Mucosa of gallbladder (tissue), 1 donor: Measurements from ENCODE around the gene RASGRF1. TPM values are rescaled to one million over a fixed set of nuclear protein-coding genes. Genes with fewer than 3 reads are reported as not detected.

ENCODE experiments used
- DNase-seq: peaks from one replicate; pipeline ENCODE4 v3.0.0-alpha.2; 2020; ENCODE audit warnings: low spot score
- total RNA-seq: library from RNA; stranded (reverse); gene quantifications from one replicate; pipeline ENCODE4 v1.2.1, GENCODE V29; 2021
- donor health status: DM: no; HTN: no; CAD: no.

Gene RASGRF1
- total RNA-seq, 1 donor from 2014 or later, result 0.32 TPM

DNA sequence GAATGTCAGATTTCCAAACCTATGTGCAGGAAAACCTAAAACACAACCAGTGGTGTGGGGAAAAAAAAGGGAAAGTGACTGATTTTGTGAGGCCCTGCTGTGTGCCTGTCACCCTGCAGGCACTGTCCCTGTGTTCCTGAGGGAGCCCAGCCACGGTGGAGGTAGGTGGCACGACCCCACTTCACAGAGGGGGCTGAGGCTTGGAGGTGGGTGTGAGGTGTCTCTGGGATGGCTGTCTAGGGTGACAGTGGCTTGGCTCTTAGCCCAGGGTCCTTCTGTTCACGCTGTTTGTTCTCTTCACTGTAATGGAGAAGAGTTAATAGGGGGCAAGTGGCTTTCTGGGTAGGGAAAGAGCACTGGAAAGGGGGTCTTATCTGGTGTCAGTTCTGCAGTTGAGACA lies 22.6 kb downstream of the RASGRF1 start:
- no peak for DNase-seq

DNA sequence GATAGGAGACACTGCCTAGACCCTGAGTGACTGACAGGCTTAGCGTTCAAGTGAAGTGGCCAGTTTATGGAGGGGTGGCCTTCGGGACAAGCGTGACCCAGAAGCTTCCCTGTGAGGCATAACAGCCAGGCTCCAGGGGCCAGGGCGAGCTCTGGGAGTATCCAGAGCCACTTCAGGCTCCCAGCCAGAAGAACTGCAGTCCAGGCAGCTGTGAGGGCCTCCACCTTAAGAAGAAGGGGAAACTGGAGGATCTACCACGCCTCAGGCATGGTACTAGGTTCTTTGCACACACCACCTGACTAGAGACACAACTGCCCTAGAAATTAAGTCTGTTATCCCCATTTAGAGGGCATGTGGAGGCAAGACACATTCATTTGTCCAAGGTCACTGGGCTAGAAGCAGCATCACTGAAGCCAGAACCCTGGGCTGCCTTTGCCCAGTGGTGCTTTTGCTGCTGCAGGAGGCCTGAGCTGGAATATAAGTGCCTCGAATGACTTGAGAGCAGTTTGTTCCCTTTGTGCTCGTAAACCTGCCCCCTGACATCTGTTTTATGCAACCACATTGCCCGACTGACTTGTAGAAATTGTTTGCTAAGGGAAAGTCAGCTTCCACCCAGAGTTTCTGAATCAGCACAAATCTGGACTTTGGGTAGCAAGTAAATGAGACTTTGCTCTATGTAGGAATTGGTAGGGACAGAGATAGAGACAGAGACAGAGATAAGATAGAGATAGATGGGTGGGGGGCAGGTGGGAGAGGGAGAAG lies 23.3 kb downstream of the RASGRF1 start:
- no peak for DNase-seq

GRCh38 chr15:79066391-79067071 lies 24.0 kb downstream of the RASGRF1 start:
- no peak for DNase-seq

- no peak for DNase-seq
Observed at GRCh38 chr15:79065706-79066376, 24.7 kb downstream of the RASGRF1 start.

DNA sequence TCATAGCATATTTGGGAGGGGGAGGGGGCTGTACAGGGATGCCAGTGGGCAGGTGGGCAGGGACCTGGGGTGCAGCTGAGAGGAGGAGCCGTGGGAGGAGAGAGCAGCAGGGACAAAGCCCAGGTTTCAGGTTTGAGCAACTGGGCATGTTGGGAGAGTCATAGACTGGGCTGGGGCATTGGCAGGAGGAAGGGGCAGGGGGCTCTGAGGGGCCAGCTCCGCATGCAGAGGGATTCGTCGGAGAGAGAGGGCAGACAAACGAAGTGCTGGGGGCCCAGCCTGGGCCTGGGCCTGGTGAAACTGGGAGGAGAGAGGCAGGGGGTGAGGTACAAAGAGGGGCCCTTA lies 25.2 kb downstream of the RASGRF1 start:
- DNase-seq, result no peak

DNA sequence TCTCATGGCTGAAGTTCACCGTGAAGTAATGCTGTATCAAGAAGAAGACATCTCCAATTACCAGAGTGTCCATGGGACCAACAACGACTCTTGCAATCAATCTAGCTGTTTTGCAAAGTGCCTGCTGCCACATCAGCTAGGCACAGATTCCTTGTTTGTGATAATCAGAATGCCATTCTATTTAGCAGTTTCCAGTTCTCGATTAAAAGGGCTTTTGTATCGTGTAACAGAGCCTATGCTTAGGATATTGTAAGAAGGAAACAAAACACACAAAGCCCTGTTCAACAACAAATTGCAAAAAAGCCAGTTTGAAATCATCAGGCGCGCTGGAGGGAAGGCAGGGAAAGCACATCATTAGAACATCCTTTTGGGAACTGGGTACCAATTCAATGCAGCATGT lies 26.1 kb downstream of the RASGRF1 start:
- DNase-seq, result no peak

DNA sequence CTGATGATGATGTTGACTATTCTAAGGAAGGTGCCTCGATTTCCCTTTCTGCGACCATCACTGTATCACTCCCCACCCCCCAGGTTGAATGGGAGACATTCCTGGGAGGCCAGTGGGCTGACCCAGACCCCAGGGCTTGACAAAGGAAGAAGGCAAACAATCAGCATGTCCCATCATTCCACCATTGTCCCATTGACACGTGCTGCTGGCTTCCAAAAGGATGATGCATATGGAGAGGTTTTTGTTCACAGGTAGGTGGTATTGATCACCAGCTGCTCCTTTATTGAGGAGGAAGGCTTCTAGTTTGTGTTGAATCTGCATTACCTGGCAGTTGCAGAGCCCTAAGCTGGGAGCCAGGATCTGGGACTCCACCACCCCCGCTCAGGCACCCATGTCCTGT lies 30.4 kb downstream of the RASGRF1 start:
- DNase-seq, result no peak

DNA sequence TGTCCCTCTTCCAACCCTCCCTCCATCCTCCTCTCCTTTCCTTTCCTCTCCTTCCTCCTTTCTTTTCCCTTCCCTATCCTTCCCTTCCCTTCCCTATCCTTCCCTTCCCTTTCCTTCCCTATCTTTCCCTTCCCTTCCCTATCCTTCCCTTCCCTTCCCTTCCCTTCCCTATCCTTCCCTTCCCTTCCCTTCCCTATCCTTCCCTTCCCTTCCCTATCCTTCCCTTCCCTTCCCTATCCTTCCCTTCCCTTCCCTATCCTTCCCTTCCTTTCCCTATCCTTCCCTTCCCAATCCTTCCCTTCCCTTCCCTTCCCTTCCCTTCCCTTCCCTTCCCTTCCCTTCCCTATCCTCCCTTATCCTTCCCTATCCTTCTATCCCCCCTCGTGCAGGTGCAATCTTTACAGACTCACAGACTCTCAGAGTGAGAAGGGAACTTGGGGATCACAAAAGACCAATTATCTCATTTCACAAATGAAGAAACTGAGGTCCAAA lies 31.5 kb downstream of the RASGRF1 start:
- DNase-seq, result no peak

DNA sequence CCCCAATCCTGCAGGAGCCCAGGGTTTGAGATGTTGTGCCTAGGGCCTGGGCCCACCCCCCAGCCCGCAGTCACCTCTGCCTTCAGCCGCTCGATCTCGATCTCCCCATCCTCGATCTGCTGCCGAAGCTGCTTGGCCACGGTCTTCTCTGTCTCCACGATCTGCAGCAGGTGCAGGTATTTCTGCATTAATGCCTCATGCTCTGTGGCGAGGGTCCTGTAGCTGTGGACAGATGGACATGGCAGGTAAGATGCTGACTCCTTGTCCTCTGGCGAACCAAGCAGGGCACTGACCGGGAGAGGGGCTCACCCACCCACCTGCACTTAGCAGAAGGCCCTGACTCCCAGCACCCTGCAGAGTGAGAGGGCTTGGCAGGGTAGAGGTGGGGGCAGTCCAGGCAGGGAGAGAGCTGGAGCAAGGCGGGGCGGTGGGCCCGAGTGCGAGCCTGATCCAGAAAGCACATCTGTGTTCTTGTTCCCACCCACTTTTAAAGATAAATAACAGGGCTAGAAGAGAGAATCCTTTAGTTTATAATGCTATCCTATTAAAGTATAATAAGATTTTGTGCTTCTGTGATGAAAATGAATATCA lies 32.2 kb downstream of the RASGRF1 start:
- DNase-seq, result no peak

- no peak for DNase-seq
Observed at GRCh38 chr15:79057050-79057449, 33.5 kb downstream of the RASGRF1 start.

- no peak for DNase-seq
Observed at GRCh38 chr15:79054350-79054749, 36.2 kb downstream of the RASGRF1 start.

DNA sequence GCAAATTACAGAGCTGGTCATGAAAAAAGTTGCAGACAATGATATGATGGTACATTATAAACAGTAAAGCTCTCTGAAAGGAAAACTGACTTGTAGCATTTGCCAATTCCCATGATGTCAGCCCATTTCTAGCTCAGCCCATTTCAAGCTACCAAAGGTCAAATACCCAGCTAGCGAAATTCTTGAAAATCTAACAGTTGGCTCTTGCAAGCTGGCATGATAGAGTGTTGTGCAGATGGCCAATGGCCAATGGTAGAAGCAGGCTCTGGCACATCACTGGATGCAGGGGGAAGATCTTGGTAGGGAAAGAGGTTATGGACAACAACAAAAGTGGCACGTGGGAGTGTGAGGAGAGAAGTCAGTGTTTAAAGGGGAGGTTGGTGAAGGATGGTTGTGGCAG lies 36.7 kb downstream of the RASGRF1 start:
- DNase-seq, result no peak

GRCh38 chr15:79051941-79052731 lies 38.4 kb downstream of the RASGRF1 start:
- DNase-seq, result no peak

- DNase-seq, result no peak
Observed at GRCh38 chr15:79051029-79051428, 39.6 kb downstream of the RASGRF1 start.

DNA sequence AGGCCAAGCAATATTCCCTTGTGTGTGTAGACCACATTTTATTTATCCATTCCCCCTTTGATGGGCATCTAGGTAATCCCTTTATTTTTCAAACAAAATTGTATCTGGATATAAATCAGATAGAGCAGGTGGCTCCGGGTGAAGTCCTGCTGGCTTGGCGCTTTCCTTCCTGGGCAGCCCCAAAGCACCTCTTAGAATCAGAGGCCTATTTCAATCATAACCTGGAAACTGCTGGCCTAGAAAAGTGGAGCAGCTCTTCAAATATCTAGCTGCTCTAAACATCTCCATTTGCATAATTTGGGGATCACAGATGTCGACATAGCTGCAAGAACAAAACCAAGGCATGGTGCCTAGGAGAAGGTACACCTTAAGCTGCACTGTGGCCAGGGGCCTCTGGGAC lies 40.2 kb downstream of the RASGRF1 start:
- no peak for DNase-seq

GRCh38 chr15:79049416-79049815 lies 41.2 kb downstream of the RASGRF1 start:
- DNase-seq, result no peak

DNA sequence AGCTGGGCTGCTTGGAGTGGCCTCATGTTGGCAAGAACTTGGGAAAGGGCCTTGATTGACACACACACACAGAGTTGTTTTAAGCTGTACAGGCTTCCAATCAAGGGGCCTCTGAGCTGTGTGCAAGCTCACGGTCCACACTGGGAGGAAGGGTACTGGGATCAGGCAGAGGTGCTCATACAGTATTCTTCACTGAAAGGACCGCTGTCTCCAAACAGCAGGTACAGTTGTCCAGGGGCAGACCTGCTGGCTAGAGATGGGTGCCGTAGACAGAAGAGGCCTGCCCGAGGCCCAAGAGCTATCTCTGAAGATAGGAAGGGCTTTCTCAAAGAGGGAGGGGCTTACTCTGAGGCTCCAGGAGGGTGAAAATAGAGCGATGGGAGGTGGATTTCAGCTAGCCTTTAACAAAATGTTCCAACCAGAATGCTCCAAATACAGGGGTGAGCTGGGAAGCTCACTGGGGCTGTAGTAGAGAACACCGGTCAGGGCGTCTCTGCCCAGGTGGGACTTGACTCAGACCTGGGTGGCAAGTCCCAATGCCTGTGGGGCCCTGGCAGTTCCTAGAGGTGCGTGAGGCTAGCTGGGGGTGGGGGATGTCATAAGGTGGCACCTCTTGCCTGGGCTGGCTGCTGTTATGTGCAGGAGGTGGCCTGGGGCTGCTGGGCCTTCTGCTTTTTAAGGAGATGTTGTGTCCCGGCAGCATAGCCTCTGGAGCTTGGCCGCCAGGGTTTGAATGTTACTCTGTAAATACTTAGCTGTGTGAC lies 42.7 kb downstream of the RASGRF1 start:
- no peak for DNase-seq

DNA sequence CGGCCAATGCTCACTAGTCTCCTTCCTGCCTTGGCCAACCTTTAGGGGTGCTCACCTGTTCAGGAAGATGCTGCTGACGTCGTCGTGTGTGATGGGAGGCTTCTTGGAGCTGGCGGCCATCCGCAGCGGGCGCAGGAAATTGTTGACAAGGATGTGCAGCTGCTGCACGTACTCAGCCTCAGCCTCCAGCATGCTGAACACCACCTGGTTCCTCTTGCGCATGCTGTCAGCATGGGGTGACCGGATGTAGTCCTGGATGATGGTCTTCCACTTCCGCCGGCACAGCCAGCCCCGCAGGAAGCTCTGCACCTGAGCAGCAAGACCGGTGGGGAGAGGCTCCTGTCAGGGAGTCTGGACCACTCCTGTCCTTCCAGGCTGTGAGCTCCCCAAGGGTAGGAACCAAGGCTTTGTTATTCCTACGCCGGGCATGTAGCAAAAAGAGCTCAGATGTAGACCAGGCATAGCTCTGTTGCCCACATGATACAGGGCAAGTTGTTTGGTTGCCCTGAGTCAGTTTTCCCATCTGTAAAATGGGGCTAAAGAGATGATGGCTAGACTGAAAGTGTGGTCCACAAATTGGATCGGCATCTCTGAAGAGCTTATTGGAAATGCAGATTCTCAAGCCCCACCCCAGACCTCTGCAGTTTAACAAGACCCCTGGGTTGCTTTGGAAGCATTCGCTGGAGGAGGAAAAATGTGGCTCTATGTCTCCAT lies 43.7 kb downstream of the RASGRF1 start:
- DNase-seq, result no peak

- DNase-seq, result no peak
Observed at GRCh38 chr15:79045041-79045440, 45.5 kb downstream of the RASGRF1 start.

GRCh38 chr15:79042213-79042928 lies 48.2 kb downstream of the RASGRF1 start:
- no peak for DNase-seq
